ENCODE results near the gene DACH2.

DNA sequence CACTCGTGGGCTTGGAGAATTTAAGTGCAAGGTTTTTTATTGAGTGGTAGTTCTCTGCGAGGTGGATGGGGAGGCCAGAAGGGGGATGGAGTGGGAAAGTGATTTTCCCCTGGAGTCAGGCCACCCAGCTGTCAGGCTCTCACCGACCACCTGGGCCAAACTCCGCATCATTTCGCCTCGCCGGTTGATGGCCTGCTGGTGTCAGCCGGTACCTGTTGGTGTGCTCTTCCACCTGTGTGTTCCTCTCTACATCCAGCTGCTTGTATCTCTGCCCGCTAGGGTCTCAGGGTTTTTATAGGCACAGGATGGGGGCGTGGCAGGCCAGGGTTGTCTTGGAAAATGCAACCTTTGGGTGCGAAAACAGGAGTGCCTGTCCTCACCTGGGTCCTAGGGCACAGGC, 200.9 kb downstream of the DACH2 start:
- TF ChIP-seq POLR2A (IDR thresholded peaks at IDR 0.05) = no peak
- TF ChIP-seq, protein P1, sequence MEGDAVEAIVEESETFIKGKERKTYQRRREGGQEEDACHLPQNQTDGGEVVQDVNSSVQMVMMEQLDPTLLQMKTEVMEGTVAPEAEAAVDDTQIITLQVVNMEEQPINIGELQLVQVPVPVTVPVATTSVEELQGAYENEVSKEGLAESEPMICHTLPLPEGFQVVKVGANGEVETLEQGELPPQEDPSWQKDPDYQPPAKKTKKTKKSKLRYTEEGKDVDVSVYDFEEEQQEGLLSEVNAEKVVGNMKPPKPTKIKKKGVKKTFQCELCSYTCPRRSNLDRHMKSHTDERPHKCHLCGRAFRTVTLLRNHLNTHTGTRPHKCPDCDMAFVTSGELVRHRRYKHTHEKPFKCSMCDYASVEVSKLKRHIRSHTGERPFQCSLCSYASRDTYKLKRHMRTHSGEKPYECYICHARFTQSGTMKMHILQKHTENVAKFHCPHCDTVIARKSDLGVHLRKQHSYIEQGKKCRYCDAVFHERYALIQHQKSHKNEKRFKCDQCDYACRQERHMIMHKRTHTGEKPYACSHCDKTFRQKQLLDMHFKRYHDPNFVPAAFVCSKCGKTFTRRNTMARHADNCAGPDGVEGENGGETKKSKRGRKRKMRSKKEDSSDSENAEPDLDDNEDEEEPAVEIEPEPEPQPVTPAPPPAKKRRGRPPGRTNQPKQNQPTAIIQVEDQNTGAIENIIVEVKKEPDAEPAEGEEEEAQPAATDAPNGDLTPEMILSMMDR (IDR thresholded peaks at IDR 0.05) = no peak
